Gastroesophageal sphincter (tissue), 3 donors: ENCODE measurements around the gene PDZD2.

Source experiments
- CTCF ChIP-seq, 4 experiments: fragments of 200-600 bp in 2 of 4; fragments of 450-650 bp in 2 of 4; sonication (generic) in 1 of 4; IDR thresholded peaks; one replicate each; pipeline ENCODE4 v1.5.1; 2017 to 2019; ENCODE audit warnings: antibody characterized with exemption in 4 of 4, mild to moderate bottlenecking in 2 of 4, moderate library complexity in 2 of 4
- EP300 ChIP-seq: sonication (generic); formaldehyde crosslinking; IDR thresholded peaks from one replicate; pipeline ENCODE4 v1.6.1; 2017; ENCODE audit warnings: antibody characterized with exemption, mild to moderate bottlenecking
- POLR2A ChIP-seq, 2 donors: fragments of 450-650 bp; IDR thresholded peaks; one replicate each; pipeline ENCODE4 v1.6.1; 2017; ENCODE audit warnings: antibody characterized with exemption in 2 of 2, mild to moderate bottlenecking in 2 of 2, moderate library complexity in 1 of 2
- POLR2AphosphoS5 ChIP-seq: sonication (generic); formaldehyde crosslinking; IDR thresholded peaks from one replicate; pipeline ENCODE4 v1.6.1; 2017; ENCODE audit warnings: antibody characterized with exemption

- no peak for TF ChIP-seq CTCF (IDR thresholded peaks at IDR 0.05)
- no peak for TF ChIP-seq EP300
- no peak for TF ChIP-seq POLR2A (IDR thresholded peaks at IDR 0.05)
- no peak for TF ChIP-seq POLR2AphosphoS5
Measured at GRCh38 chr5:31639481-31640411, 815 bp downstream of the PDZD2 start.
